Astrocyte (in vitro differentiated cells and primary cell): Measurements from ENCODE around the gene BAG3.

Experiments
- EZH2 ChIP-seq: IDR thresholded peaks from 2 replicates; pipeline ENCODE4 v1.6.1; 2012; ENCODE audit warnings: mild to moderate bottlenecking, low read length, inconsistent platforms; ENCODE audit not compliant: insufficient read depth
- TF ChIP-seq, protein P1 (sequence below): IDR thresholded peaks from 2 replicates; pipeline ENCODE4 v1.5.1; 2011; ENCODE audit warnings: low read depth, mild to moderate bottlenecking, inconsistent platforms, low read length, moderate library complexity; ENCODE audit not compliant: insufficient read depth

DNA sequence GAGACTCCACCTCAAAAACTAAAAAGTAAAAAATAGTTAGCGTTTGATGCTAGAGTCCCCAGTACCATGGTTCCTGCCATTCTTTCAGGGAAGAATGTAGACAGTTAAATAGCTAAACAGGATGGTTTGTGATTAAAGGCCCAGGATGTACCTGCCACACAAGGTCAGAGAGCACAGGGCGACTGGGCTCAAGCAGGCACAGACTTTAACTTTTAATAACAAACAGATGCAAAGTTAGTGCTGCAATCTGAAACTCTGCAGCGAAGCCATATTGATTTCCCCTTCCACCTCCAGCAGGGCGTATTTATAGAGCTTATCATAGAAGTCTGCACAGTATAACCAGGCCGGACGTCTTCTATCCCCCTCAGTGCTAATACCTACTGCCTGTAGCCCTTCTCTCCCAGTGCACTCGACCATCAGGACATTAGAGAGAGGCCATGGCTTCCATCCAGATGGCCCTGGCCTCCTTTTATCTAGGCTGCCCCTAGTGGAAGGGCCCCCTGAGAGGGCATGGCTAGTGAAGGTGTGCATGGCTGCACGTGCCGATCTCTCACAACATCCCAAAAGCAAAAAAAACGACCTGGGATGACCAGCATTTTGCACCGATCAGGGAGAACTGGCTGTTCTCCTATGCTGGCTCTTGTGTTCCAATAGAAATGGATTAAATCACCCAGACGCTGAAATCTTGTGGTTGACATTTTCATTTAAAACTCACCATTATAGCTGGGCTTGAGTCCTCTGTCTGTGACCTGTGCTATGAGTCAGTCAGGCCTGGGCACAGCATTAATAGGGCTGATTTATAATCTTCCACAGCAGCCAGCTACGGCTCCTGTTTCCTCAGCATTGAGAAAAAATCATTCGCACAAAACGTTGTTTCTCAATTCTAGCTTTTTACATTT lies 7.6 kb upstream of the BAG3 start:
- TF ChIP-seq, protein P1, sequence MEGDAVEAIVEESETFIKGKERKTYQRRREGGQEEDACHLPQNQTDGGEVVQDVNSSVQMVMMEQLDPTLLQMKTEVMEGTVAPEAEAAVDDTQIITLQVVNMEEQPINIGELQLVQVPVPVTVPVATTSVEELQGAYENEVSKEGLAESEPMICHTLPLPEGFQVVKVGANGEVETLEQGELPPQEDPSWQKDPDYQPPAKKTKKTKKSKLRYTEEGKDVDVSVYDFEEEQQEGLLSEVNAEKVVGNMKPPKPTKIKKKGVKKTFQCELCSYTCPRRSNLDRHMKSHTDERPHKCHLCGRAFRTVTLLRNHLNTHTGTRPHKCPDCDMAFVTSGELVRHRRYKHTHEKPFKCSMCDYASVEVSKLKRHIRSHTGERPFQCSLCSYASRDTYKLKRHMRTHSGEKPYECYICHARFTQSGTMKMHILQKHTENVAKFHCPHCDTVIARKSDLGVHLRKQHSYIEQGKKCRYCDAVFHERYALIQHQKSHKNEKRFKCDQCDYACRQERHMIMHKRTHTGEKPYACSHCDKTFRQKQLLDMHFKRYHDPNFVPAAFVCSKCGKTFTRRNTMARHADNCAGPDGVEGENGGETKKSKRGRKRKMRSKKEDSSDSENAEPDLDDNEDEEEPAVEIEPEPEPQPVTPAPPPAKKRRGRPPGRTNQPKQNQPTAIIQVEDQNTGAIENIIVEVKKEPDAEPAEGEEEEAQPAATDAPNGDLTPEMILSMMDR: no peak
- no peak for TF ChIP-seq EZH2
